Neural progenitor cell (in vitro differentiated cells): ENCODE measurements around the gene ZNF429.

Experiments used
- EZH2 ChIP-seq: fragments of 200-600 bp; sonication (generic); IDR thresholded peaks from 2 replicates; pipeline ENCODE4 v1.6.1; 2017; ENCODE audit warnings: antibody characterized with exemption, mild to moderate bottlenecking, moderate library complexity
- TF ChIP-seq, protein P1 (sequence below): fragments of 200-600 bp; sonication (generic); IDR thresholded peaks from 2 replicates; pipeline ENCODE4 v1.5.1; 2017; ENCODE audit warnings: antibody characterized with exemption, mild to moderate bottlenecking

GRCh38 chr19:21532904-21533303, 27.5 kb downstream of the ZNF429 start:
- TF ChIP-seq, protein P1, sequence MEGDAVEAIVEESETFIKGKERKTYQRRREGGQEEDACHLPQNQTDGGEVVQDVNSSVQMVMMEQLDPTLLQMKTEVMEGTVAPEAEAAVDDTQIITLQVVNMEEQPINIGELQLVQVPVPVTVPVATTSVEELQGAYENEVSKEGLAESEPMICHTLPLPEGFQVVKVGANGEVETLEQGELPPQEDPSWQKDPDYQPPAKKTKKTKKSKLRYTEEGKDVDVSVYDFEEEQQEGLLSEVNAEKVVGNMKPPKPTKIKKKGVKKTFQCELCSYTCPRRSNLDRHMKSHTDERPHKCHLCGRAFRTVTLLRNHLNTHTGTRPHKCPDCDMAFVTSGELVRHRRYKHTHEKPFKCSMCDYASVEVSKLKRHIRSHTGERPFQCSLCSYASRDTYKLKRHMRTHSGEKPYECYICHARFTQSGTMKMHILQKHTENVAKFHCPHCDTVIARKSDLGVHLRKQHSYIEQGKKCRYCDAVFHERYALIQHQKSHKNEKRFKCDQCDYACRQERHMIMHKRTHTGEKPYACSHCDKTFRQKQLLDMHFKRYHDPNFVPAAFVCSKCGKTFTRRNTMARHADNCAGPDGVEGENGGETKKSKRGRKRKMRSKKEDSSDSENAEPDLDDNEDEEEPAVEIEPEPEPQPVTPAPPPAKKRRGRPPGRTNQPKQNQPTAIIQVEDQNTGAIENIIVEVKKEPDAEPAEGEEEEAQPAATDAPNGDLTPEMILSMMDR, result no peak
- no peak for TF ChIP-seq EZH2
